ENCODE data around the gene SLC7A6.

- TF ChIP-seq CTCF (IDR thresholded peaks at IDR 0.05; ENCODE audit: borderline replicate concordance, extremely low read depth, low read length, poor library complexity, severe bottlenecking), result no peak
- no peak for TF ChIP-seq EZH2 (IDR thresholded peaks at IDR 0.05; ENCODE audit: borderline replicate concordance, low read depth, low read length, severe bottlenecking)
These were observed 36.3 kb upstream of the SLC7A6 start for GRCh38 chr16:68227850-68228553.

Data from DND-41 (cell line).